ENCODE data around the gene ZNF497.
"Not testable (repeated sequence)": the region's sequence is repeated elsewhere in the genome, so short reads cannot be mapped to it uniquely, and the experiment has no call there.

Gene ZNF497

DNA sequence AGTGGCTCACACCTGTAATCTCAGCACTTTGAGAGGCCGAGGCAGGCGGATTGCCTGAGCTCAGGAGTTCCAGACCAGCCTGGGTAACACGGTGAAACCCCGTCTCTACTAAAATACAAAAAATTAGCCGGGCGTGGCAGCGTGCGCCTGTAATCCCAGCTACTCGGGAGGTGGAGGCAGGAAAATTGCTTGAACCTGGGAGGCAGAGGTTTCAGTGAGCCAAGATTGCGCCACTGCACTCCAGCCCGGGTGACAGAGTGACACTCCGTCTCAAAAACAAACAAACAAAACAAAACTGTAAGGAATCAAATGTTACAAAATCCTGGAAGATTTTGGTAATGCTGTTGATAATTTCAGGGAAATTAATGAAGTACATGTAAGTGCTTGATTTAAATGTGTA, 14.5 kb downstream of the ZNF497 start:
- not testable (repeated sequence) for DNase-seq (ENCODE audit: low read depth in 2 of 2)

DNA sequence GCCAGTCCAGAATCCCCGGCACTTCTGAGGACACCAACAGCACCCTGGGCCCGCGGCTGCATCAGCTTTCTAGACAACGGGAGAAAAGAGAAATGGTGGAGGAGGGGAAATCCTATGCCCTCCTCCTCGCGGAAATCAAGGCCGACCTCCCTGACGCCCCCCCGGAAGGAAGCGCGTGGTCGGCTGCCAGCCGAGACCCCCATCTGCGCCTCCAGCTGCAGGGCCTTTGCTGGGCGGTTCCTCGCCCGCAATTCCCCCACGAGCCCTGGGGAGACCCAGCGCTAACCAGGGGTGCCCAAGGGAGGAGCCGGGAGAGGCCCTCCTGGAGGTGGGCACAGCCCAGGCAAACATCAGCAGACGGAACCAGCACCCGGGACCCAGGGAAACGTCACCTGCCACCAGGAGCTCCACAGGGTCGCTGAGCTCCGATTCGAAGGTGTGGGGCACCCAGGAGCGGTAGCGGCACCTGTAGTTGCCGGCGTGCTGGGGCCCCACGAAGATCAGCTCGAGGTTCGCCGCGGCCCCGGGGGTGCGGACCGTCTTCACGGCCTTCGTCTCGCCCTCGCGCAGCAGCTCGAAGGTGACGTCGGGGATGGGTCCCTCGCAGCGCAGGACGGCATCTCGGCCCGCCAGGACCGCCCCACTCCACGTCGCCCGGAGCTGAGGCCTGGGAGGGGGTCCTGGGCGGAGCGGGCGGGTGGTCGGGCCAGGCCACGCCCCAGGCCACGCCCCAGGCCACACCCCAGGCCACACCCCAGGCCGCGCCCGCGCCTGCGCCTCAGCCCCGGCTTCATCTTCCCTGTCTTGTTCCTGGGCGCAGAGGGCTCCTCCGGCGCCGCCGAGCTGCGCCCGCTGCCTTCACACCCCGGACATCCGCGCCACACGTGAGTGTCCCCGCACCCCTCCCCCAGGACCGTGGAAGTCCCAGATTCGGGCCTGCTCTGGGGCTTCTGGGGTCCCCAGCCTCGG, 15.3 kb downstream of the ZNF497 start:
- peak in 1 of 2 experiments; percentile 47 for DNase-seq (ENCODE audit: low read depth in 2 of 2)

DNA sequence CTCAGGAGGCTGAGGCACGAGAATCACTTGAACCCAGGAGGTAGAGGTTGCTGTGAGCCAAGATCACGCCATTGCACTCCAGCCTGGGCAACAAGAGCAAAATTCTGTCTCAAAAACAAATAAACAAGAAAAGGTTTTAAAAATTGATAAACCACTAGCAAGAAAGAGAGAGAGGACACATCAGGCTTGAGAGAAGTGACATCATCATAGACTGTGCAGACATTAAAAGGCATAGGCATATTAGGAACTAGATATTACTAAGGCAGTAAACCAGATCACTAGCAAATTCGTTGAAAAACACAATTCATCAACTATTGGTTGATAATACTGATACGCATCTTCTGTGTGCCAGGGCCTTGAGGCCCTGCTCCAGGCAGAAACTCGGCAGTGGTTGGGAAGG, 17.0 kb downstream of the ZNF497 start:
- DNase-seq (ENCODE audit: low read depth in 2 of 2): no peak

DNA sequence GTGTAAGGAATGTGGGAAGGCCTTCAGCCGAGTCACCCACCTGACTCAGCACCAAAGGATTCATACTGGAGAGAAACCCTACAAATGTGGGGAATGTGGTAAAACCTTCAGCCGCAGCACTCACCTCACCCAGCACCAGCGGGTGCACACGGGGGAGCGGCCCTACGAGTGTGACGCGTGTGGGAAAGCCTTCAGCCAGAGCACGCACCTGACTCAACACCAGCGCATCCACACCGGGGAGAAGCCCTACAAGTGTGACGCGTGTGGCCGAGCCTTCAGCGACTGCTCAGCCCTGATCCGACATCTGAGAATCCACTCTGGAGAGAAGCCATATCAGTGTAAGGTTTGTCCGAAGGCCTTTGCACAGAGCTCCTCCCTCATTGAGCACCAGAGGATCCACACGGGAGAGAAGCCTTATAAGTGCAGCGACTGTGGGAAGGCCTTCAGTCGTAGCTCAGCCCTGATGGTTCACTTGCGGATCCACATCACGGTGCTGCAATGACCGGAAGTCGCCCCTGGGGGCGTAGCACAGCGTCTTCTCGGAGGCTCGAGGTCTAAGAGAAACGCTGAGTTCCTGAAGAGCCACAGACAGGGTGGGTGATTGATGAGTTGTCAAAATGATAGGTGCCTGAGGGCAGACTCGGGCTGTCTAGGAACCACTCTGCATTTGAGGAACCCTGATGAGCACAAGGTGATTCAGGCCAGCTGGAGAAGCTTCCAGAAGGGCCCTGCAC, 23.6 kb downstream of the ZNF497 start:
- DNase-seq (ENCODE audit: low read depth in 2 of 2): no peak

DNA sequence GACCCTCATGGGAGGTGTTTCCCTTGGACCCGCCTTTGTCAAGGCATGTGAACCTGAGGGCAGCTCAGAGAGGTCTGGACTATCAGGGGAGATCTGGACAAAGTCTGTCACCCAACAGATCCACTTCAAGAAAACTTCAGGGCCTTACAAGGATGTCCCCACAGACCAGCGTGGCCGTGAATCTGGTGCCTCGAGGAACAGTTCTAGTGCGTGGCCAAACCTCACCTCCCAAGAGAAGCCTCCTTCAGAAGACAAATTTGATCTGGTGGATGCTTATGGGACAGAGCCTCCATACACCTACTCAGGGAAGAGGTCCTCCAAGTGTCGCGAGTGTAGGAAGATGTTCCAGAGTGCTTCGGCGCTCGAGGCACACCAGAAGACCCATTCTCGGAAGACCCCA, 24.2 kb downstream of the ZNF497 start:
- no peak for DNase-seq (ENCODE audit: low read depth in 2 of 2)

DNA sequence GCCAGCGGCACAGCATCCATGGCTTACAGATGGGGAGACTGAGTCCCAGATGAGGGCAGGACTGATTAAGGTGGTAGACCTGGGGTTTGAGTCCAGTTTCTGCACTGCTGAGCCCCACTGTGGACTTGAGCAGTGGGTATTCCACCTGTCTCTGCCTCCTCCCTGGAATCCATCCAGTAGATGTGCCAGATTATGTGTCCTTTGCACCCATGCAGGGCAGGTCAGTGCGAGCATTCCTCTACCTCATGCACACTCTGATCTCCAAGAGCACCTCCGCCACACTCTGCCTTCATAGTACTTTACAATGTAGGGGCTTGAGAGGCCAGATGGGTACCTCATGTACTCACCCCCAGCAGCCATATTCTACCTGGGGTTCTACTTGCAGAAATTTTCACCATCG, 25.7 kb downstream of the ZNF497 start:
- no peak for DNase-seq (ENCODE audit: low read depth in 2 of 2)

DNA sequence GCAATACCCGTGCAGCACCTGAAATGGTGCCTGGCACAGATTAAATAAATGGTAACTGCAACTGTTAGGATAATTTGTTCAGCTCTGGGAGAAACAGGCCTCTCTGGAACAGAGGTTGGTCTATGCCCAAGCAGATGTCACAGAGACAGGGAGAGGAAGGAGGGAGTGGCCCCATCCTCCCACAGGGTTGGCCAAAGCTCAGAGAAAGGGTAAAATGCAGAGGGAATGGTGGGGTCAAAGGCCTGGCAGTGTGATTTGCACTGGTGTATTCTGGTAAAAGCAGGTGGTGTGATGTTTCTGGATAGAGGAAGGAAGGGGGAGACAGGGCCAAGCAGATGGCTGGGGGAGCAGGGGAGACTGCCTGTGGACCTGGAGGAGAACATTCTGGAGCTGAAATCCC, 26.3 kb downstream of the ZNF497 start:
- DNase-seq (ENCODE audit: low read depth in 2 of 2): no peak

DNA sequence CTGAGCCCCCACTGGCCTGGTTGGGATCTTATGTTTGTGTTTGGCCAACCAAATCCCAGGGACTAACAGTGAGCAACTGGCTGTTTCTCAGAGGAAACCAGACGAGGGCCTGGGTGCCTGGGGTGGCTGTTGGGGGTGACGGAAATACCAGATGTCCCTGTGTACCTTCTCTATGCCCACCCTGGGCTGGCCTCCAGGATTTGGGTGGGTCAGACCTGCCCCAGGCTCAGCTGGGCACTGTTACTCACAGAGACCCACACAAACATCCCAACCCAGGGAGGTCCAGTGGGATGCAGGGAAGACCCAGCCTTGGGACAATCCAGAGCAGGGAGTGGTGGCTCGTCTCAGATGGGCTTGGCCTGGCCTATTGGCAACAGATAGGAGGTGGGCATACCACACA, 26.9 kb downstream of the ZNF497 start:
- DNase-seq (ENCODE audit: low read depth in 2 of 2): no peak

DNA sequence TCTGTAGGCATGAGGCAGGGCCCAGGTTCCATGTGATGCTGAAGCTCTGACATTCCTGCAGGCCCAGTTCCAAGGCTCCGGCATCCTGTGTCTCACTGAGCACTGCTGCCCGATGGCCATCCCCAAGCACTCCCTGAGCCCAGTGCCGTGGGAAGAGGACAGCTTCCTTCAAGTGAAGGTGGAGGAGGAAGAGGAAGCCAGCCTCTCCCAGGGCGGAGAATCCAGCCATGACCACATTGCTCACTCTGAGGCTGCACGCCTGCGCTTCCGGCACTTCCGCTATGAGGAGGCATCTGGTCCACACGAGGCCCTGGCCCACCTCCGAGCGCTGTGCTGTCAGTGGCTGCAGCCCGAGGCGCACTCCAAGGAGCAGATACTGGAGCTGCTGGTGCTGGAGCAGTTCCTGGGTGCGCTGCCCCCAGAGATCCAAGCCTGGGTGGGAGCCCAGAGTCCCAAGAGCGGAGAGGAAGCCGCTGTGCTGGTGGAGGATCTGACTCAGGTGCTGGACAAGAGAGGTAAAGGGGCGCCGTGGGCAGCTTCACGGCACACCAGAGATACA, 27.8 kb downstream of the ZNF497 start:
- no peak for DNase-seq (ENCODE audit: low read depth in 2 of 2)

DNA sequence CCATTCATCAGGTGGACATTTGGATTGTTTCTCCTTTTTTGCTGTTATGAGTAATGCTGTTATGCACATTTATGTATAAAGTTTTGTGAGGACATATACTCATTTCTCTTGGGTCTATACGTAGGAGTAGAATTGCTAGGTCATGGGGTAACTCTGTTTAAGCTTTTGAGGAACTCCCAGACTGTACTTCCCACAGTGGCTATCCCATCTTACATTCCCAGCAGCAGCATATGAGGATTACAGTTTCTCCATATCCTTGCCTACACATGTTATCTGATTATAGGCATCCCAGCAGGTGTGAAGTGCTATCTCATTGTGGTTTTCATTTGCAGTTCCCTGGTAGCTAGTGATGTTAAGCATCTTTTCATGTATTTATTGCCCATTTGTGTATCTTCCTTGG, 29.9 kb downstream of the ZNF497 start:
- DNase-seq (ENCODE audit: low read depth in 2 of 2): no peak

DNA sequence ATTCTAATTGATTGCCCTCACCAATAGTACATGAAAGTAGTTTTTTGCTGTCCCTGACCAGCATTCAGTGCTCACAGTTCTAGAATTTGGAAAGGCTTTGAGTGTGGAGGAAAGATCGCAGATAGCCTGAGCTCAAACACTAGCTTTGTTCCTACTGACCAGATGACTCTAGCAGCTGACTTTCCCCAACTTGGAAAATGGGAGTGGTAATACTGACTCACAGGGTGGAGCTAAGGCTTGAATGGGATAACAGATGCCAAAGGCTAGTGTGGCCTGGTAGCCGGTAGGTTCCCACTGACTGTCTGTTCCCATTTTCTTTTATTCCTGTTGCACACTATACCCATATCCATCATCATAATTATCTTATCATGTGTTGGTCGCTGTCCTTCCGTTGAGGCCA, 32.1 kb downstream of the ZNF497 start:
- no peak for DNase-seq (ENCODE audit: low read depth in 2 of 2)

DNA sequence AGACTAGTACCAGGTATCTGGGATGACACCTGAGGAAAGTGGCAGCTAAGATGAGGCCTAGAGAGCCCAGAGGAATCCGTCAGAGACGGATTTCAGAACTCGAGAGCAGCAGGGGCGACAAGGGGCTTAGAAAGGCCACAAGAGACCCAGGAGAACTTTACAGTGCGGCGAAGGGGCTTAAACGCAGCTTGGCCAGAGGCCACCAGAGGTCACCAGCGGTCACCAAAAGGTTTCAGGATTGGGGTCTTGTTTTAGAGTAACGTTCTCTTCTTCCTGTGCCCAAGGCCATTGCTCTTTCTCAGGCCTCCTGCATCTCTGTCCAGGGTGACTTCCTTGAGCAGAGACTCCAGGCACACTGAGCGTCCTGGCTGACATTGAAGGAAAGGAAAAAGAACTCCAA, 33.6 kb downstream of the ZNF497 start:
- no peak for DNase-seq (ENCODE audit: low read depth in 2 of 2)

DNA sequence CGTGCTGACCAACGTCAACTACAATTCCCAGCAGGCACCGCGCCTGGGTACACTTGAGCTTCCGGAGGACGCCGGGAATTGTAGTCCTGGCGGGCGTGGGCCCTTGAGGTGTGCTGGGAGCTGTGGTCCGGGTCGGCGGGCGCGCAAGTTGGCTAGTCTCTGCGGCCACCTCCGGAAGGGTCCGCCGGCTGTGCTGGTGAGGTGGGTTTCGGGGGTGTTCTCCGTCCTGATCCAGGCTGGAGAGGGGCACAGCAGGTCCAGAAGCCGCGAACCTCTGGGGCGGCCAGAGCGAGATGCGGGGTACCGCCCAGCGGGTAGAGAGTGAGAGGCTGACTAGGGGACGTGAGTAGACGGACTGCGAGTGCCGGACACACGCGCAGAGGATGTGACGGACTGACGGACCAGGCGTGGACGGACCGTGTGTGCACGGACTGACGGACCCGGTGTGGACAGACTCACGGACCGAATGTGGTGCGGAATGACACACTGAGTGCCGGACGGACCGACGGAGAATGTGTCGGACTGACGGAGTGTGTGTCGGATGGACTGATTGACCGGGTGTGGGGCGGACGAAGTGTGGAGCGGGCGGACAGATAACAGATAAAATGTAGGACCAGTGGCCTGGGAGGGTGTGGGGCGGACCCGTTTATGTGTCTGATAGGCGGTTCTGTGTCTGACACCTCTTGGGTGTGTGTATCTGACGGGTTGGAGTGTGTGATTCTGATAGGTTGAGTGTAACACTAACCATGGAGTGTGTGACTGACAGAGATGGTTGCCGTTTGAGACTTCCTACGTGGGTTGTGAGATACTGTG, 35.4 kb downstream of the ZNF497 start, which contains the start of gene ZSCAN22:
Gene ZSCAN22, plus strand, starts transcription at position 81 of the 813 bp plus-strand sequence. CDS start 7,809 bp downstream, outside the sequence.
- DNase-seq (ENCODE audit: low read depth in 2 of 2): peak; percentile 75 to 81

DNA sequence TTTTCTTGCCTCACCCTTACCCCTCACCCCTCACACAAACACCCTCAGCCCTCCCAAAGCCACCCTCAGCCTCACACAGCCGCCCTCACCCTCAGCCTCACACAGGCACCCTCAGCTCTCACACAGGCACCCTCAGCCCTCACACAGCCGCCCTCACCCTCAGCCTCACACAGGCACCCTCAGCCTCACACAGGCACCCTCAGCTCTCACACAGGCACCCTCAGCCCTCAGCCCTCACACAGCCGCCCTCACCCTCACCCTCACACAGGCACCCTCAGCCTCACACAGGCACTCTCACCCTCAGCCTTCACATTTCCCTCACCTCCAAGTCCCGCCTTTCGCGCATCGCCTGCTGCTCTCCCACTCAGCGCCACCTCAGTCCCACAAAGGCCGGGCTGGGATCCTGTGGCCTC, 36.0 kb downstream of the ZNF497 start:
- DNase-seq (ENCODE audit: low read depth in 2 of 2): no peak

DNA sequence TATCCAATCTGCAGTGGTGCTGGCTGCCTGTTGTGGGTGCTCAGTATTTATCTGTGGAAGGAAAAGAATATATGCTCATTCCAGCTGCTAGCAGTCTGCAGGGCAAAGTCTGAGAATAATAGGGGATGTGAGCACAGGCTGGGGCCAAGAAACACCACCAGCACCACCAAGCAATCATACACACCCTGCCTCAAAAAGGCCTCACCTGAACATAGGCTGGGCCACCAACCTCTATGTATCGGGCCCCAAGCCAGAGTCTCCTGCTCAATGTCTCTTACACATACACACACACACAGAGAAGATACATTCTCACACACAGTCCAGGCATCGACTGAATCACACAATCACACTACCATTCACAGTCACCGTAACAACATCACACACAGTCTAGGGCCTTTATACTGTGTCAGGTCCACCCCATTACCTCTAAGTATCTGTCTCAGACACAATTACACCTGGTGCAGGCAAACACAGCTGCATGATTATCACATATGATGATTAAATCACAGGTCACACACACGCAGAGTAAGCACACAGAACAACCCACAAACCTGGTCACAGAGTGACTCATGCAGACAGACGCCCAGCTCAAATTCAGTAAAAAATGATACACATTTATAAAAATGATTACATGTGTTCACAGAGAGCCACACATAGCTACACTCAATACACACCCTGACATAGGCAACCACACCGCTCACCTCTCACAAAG, 37.1 kb downstream of the ZNF497 start:
- no peak for DNase-seq (ENCODE audit: low read depth in 2 of 2)

DNA sequence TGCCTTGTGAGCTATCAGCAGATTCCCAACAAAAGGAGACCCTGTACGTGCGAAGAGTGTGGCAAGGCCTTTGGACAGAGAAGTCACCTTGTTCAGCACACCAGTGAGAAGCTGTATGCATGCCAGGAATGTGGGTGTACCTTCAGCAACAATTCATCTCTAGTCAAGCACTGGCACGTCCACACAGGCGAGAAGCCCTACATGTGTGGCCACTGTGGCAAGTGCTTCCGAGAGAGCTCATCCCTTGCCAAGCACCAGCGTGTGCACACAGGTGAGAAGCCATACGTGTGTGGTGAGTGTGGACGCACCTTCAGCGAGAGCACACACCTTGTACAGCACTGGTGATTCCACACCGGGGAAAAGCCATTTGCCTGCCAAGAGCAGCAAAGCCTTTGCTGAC, 43.3 kb downstream of the ZNF497 start:
- DNase-seq (ENCODE audit: low read depth in 2 of 2): no peak

DNA sequence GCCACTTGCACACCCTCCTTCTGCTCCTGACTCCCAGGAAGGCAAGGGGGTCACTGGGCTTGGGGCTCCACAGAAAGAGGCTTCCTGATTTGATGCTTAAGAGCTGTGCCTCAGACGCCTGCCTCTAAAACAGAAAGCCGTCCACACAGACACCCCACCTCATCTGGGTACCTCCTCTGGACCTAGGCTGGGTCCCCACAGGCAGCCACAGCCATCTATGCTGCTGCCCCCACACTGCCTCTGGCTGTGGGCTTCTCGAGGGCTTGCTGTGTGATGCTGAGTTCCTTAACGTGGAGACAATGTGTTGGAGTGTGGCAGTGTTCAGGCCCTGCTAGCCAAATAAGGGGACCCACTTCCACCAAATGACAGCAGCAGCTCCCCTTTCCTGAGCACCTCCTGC, 44.3 kb downstream of the ZNF497 start:
- DNase-seq (ENCODE audit: low read depth in 2 of 2): no peak

DNA sequence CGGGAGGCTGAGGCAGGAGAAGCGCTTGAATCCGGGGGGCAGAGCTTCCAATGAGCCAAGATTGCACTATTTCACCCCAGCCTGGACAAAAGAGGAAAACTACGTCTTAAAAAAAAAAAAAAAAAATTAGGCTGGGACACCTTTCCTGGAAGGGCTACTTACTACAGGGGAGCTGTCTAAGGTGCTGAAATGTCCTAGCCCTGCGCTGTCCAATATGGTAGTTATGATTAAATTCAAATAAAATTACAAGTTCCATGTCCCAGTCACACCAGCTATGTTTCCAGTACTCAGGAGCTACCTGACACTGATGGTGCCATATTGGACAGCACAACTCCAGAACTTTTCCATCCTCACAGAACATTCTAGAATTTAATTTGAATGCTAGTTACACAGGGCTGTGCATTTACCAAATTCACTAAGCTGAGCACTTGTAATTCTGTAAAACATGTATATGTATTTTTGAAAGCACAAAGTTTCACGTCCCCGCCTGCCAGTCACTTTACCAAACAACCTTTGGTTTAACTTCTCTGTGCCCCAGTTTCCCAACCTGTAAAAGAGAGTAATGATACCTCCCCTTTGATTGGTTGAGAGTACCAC, 45.0 kb downstream of the ZNF497 start:
- DNase-seq (ENCODE audit: low read depth in 2 of 2): no peak

DNA sequence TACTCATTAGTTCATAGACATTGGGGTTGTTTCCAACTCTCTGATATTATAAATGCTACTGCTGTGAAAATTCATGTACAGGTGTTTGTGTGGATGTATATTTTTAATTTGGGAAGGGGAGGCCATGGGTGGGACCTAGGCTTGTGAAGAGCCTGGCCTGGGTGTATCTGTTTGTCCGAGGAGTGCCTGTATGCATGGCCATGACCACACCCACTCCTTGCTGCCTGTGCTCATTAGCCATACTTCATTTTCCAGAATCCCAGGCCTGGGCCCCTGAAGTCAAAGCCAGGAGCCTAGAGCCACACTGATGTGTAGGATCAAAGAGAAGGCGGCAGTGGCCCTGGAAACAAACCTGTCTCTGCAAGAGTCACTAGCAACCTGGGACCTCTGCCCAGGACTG, 47.0 kb downstream of the ZNF497 start:
- DNase-seq (ENCODE audit: low read depth in 2 of 2): no peak

DNA sequence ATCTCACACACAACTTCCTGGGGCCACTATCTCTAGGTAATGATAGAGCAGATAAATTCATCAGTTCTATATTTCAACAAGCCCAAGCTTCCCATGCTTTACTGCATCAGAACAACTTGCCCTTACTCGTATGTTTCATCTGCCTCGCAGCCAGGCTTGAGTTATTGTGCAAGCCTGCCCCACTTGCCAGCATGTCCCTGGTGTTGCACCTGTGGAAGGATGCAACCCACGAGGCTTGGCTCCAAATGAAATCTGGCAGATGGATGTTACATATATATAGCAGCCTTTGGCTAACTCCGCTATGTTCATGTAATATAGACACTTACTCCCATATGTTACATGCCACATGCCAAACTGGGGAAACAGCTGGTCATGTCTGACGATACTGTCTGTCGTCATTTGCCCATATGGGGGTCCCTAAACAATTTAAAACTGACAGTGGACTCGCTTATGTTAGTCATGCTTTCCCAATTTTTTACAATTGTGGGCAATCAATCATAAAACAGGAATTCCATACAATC, 51.1 kb downstream of the ZNF497 start:
- DNase-seq (ENCODE audit: low read depth in 2 of 2): no peak
